OCI-LY1 (cell line): ENCODE data around the gene PECR.

ENCODE experiments used
- CTCF ChIP-seq: fragments of 200-600 bp; sonication (generic), shearing (Covaris generic); IDR thresholded peaks from 2 replicates; pipeline ENCODE4 v1.5.1; 2017; ENCODE audit warnings: mild to moderate bottlenecking, antibody characterized with exemption, low read length, moderate library complexity, mixed read lengths
- EZH2 ChIP-seq: fragments of 200-600 bp; sonication (generic), shearing (Covaris generic); IDR thresholded peaks from 2 replicates; pipeline ENCODE4 v1.8.0; 2017; ENCODE audit warnings: borderline replicate concordance, mixed run types, mild to moderate bottlenecking, antibody characterized with exemption, low read length, moderate library complexity, mixed read lengths

- TF ChIP-seq EZH2: no peak
- TF ChIP-seq CTCF: no peak
Measured at GRCh38 chr2:216056739-216057138, 24.9 kb downstream of the PECR start.
